K562 (cell line): ENCODE results near the gene SNCB. TPM values are rescaled to one million over a fixed set of nuclear protein-coding genes. Genes with fewer than 3 reads are reported as not detected.

ENCODE experiments used
- ATAC-seq: fragments of 200-7000 bp; cut with Tn5 transposase; 3 replicates; pipeline ENCODE4 v1.9.1; 2020; ENCODE audit warnings: moderate library complexity
- BruUV-seq: library from RNA; stranded (reverse); fragments of 400-500 nt; replicated peaks from 2 replicates; lab custom pipeline; 2021; lab: Mats Ljungman, UMichigan
- CTCF ChIA-PET: fragments of 300-600 bp; formaldehyde crosslinking; extraction: SDS; loops from one replicate; lab custom pipeline; 2021; ENCODE audit warnings: low intra/inter-chr PET ratio; lab: Yijun Ruan, JAX
- POLR2A ChIA-PET: fragments of 300-600, 350-650 bp; sonication (Branson Sonifier 250); formaldehyde crosslinking; extraction: SDS; loops from one replicate; lab custom pipeline; 2021; ENCODE audit warnings: antibody characterized with exemption, inconsistent platforms; lab: Yijun Ruan, JAX
- DNase-seq, 4 experiments: peaks; one replicate each; pipeline versions ENCODE4 v3.0.0 to v3.0.0-alpha.2; 2011 to 2018; ENCODE audit warnings: low spot score in 3 of 4, mixed read lengths in 3 of 4; ENCODE audit errors: extremely low read depth in 1 of 4
- FAIRE-seq: peaks from 2 replicates; lab custom pipeline; 2011; peaks lifted over from hg19 to GRCh38; lab: Jason Lieb, UNC
- H2AFZ ChIP-seq: 2 replicates; pipeline ENCODE4 v1.6.0; 2011; ENCODE audit warnings: low read depth, low read length, control low read depth, inconsistent platforms
- H3K27ac ChIP-seq: fragments of 200-600 bp; 3 replicates; pipeline ENCODE4 v1.8.0; 2011; ENCODE audit warnings: low read depth, mild to moderate bottlenecking, control low read depth, inconsistent platforms, low read length, moderate library complexity, mixed read lengths; ENCODE audit errors: extremely low read depth
- H3K27me3 ChIP-seq, 2 experiments: fragments of 300-600 bp in 1 of 2; 2 replicates in 1 of 2; 3 replicates in 1 of 2; pipeline versions ENCODE4 v1.6.0 to v1.8.0; 2011; ENCODE audit warnings: inconsistent platforms in 2 of 2, low read length in 2 of 2, mild to moderate bottlenecking in 1 of 2, mixed read lengths in 1 of 2, moderate library complexity in 1 of 2; ENCODE audit not compliant: control insufficient read depth in 2 of 2, insufficient read depth in 2 of 2
- H3K36me3 ChIP-seq: fragments of 300-600 bp; 3 replicates; pipeline ENCODE4 v1.8.0; 2011; ENCODE audit warnings: mild to moderate bottlenecking, low read length, inconsistent platforms; ENCODE audit not compliant: control insufficient read depth, insufficient read depth
- H3K4me1 ChIP-seq, 2 experiments: fragments of 200-600 bp in 1 of 2; replicated peaks in 1 of 2; 2 replicates in 1 of 2; 3 replicates in 1 of 2; pipeline versions ENCODE4 v1.5.1 to v1.8.0; 2011; ENCODE audit warnings: inconsistent platforms in 2 of 2, low read length in 2 of 2, mild to moderate bottlenecking in 1 of 2, mixed read lengths in 1 of 2, moderate library complexity in 1 of 2; ENCODE audit not compliant: control insufficient read depth in 2 of 2, insufficient read depth in 2 of 2
- H3K4me2 ChIP-seq: 2 replicates; pipeline ENCODE4 v1.6.1; 2011; ENCODE audit warnings: low read length, control low read depth, inconsistent platforms, mixed read lengths; ENCODE audit not compliant: insufficient read depth
- H3K4me3 ChIP-seq: fragments of 200-600 bp; sonication (generic), shearing (Covaris generic); 2 replicates; pipeline ENCODE4 v1.5.1; 2016; ENCODE audit warnings: control low read depth, inconsistent platforms
- H3K79me2 ChIP-seq: fragments of 200-600 bp; 3 replicates; pipeline ENCODE4 v1.8.0; 2011; ENCODE audit warnings: low read length, inconsistent platforms; ENCODE audit not compliant: control insufficient read depth, insufficient read depth
- H3K9ac ChIP-seq, 2 experiments: 2 replicates each; pipeline versions ENCODE4 v1.6.0 to v1.6.1; 2011; ENCODE audit warnings: low read depth in 2 of 2, low read length in 2 of 2, control low read depth in 1 of 2, inconsistent platforms in 1 of 2, mild to moderate bottlenecking in 1 of 2, mixed read lengths in 1 of 2; ENCODE audit not compliant: insufficient read depth in 1 of 2
- H3K9me1 ChIP-seq: one replicate; pipeline ENCODE4 v1.6.0; 2011; ENCODE audit warnings: inconsistent platforms, mild to moderate bottlenecking, low read length, moderate library complexity; ENCODE audit not compliant: control insufficient read depth, insufficient read depth
- H3K9me3 ChIP-seq: replicated peaks from 2 replicates; pipeline ENCODE4 v1.5.1; 2011; ENCODE audit warnings: low read depth, low read length, inconsistent platforms; ENCODE audit not compliant: control insufficient read depth, insufficient read depth
- H4K20me1 ChIP-seq: replicated peaks from 2 replicates; pipeline ENCODE4 v1.6.1; 2011; ENCODE audit warnings: low read length, inconsistent platforms, mixed read lengths; ENCODE audit not compliant: control insufficient read depth, insufficient read depth
- CBFA2T3 ChIP-seq: fragments of 450-650 bp; IDR thresholded peaks from 2 replicates; pipeline ENCODE4 v1.6.1; 2017
- PHF21A ChIP-seq: fragments of 450-650 bp; IDR thresholded peaks from 2 replicates; pipeline ENCODE4 v1.6.1; 2017; ENCODE audit warnings: low read depth, borderline replicate concordance
- RFX5 ChIP-seq: IDR thresholded peaks from 2 replicates; pipeline ENCODE4 v1.6.1; 2011; ENCODE audit warnings: low read depth, mild to moderate bottlenecking, improper control_type of control experiment, low read length
- U2AF1 ChIP-seq: fragments of 200-400 bp; formaldehyde crosslinking; optimal IDR thresholded peaks from 2 replicates; pipeline ENCODE3; 2017; ENCODE audit warnings: mild to moderate bottlenecking, low read depth, low read length, moderate library complexity
- ZNF785 ChIP-seq: fragments of 250-450 bp; sonication (Bioruptor Pico); IDR thresholded peaks from 2 replicates; pipeline ENCODE4 v1.4.0; 2020; ENCODE audit warnings: mild to moderate bottlenecking
- WGBS: fragments of 100-300 bp; shearing (Covaris generic); methylation state at CpG from one replicate; pipeline ENCODE4 v1.1.6; 2016; ENCODE audit warnings: low coverage, mixed read lengths; ENCODE audit not compliant: insufficient coverage; ENCODE audit errors: missing lambda C conversion rate; 5-methylcytosine and 5-hydroxymethylcytosine counted together
- in situ Hi-C: fragments of 300-500 bp; cut with MboI; formaldehyde crosslinking; loops from 4 replicates; pipeline ENCODE4 v1.15.0; 2018; ENCODE audit warnings: inconsistent platforms, mixed read lengths
- intact Hi-C: fragments of 100-400 bp; cut with micrococcal nuclease; formaldehyde crosslinking; loops from 2 replicates; pipeline ENCODE4 v1.14.2; 2022
- polyA plus RNA-seq, 8 experiments: library from polyadenylated mRNA; depleted of rRNA in 4 of 8; stranded (reverse) in 5 of 8; unstranded in 3 of 8; fragments of >200 nt; fragmentation: Nextera tagmentation in 2 of 8; fragmentation: Illumina TruSeq in 1 of 8; extraction: Ambion mirVana in 2 of 8; extraction: Trizol in 1 of 8; gene quantifications; 2 replicates each; pipeline versions ENCODE4 v1.2.1 to v1.2.3, GENCODE V29; 2011 to 2014; ENCODE audit warnings: inconsistent platforms in 1 of 8, missing spikeins in 1 of 8
- total RNA-seq, 7 experiments: library from RNA; depleted of rRNA in 6 of 7; stranded (reverse); fragments of >200 nt in 6 of 7; fragmentation: Illumina TruSeq in 2 of 7; extraction: Trizol in 2 of 7; gene quantifications; 2 replicates each; pipeline versions ENCODE4 v1.2.1 to v1.2.3, GENCODE V29; 2011 to 2021; ENCODE audit warnings: low replicate concordance in 1 of 7
- TF ChIP-seq, protein P1 (sequence below): fragments of 250-450 bp; sonication (Bioruptor Pico); IDR thresholded peaks from 2 replicates; pipeline ENCODE4 v1.5.0; 2020; ENCODE audit warnings: mild to moderate bottlenecking

SNCB gene
- total and polyA plus RNA-seq, 9 of the 15 experiments (the other 6 are each of a cell fraction or from before 2014, with no cell fraction given), result not detected

DNA sequence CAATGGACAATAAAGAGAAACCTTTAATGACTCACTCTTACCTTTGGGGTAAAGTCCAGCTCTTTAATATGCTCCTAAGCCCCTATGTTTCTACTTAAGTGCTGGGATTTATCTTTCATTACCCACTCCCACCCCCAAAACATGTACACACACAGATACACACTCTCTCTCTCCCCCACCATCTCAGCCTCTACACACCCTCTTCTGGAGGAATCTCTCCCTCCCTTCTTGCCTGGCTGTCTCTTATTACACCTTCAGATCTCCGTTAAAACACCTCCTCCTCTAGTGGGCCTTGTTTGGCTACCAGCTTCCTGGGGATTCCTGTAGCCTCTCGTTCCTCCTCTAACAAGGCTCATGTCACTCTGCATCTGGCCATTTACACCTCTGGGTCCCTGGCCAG, 27.2 kb downstream of the SNCB start:
- no peak overlapping the region for H3K27ac ChIP-seq

More for the DNA sequence above, 27.2 kb downstream of the SNCB start:
- H3K27me3 ChIP-seq, result no peaks in the 10 kb centered on the region
- peaks cover 9% of the 10 kb centered on the region; the same call in 2 of the 3 replicates for H3K36me3 ChIP-seq
- FAIRE-seq, result no peak
- 5% methylated on average over 2 of the region's 2 CpGs for WGBS
- no peak overlapping the region for H3K4me3 ChIP-seq
- H3K79me2 ChIP-seq, result no peaks in the 10 kb centered on the region
- H3K4me2 ChIP-seq, result no peak overlapping the region
- peaks cover 13 to 18% of the 10 kb centered on the region in 2 experiments; a peak in 4 of 5 replicates for H3K4me1 ChIP-seq
- no peak for DNase-seq
- in situ Hi-C loops, result no loop called here
- no peaks in the 10 kb centered on the region for H3K9me3 ChIP-seq
- ChIA-PET POLR2A (interaction anchor here (0.5 to 0.8 kb wide), 2 partner anchors 19 to 254 kb away, joined by 3 to 4 read pairs; no protein-coding TSS in a partner anchor), CTCF (no interaction called here)
- TF ChIP-seq PHF21A, result no peak
- TF ChIP-seq RFX5, result no peak
- TF ChIP-seq, protein P1, sequence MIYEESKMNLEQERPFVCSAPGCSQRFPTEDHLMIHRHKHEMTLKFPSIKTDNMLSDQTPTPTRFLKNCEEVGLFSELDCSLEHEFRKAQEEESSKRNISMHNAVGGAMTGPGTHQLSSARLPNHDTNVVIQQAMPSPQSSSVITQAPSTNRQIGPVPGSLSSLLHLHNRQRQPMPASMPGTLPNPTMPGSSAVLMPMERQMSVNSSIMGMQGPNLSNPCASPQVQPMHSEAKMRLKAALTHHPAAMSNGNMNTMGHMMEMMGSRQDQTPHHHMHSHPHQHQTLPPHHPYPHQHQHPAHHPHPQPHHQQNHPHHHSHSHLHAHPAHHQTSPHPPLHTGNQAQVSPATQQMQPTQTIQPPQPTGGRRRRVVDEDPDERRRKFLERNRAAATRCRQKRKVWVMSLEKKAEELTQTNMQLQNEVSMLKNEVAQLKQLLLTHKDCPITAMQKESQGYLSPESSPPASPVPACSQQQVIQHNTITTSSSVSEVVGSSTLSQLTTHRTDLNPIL, result no peak
- TF ChIP-seq U2AF1, result no peak
- TF ChIP-seq CBFA2T3, result 0 out of 2 replicates have a peak, but pooled peaks have one; percentile 5
- no peak for TF ChIP-seq ZNF785 (CRISPR knock-in tag)
- H2AFZ ChIP-seq, result no peak overlapping the region
- H3K9ac ChIP-seq, result no peak overlapping the region; a peak in 1 of 4 replicates
- peaks cover 15% of the 10 kb centered on the region for H4K20me1 ChIP-seq
- no TSS peak for BruUV-seq
- no peaks in the 10 kb centered on the region for H3K9me1 ChIP-seq
- intact Hi-C loops, result no loop called here
- peak; percentile 64 for ATAC-seq
